MM.1S (cell line): ENCODE results near the gene SPEF2.

ENCODE experiments used
- DNase-seq: peaks from one replicate; pipeline ENCODE4 v3.0.0-alpha.2; 2015
- H2AFZ ChIP-seq: fragments of 300-600 bp; sonication (generic); 2 replicates; pipeline ENCODE4 v1.6.0; 2016; ENCODE audit warnings: antibody characterized with exemption, low read length
- H3F3A ChIP-seq: fragments of 300-600 bp; sonication (generic); 2 replicates; pipeline ENCODE4 v1.6.1; 2016; ENCODE audit warnings: mild to moderate bottlenecking, antibody characterized with exemption, low read length, moderate library complexity, mixed read lengths; ENCODE audit not compliant: insufficient read depth
- H3K27ac ChIP-seq: fragments of 300-600 bp; sonication (generic); 2 replicates; pipeline ENCODE4 v1.5.1; 2016; ENCODE audit warnings: mild to moderate bottlenecking, low read length
- H3K27me3 ChIP-seq: fragments of 300-600 bp; sonication (generic); replicated peaks from 2 replicates; pipeline ENCODE4 v1.6.0; 2016; ENCODE audit warnings: low read length; ENCODE audit not compliant: insufficient read depth
- H3K36me3 ChIP-seq: fragments of 300-600 bp; sonication (generic); replicated peaks from 2 replicates; pipeline ENCODE4 v1.6.1; 2016; ENCODE audit warnings: mild to moderate bottlenecking, low read length, mixed read lengths; ENCODE audit not compliant: insufficient read depth
- H3K4me1 ChIP-seq: fragments of 300-600 bp; sonication (generic); 2 replicates; pipeline ENCODE4 v1.6.1; 2016; ENCODE audit warnings: low read length, mixed read lengths
- H3K4me2 ChIP-seq: fragments of 300-600 bp; sonication (generic); 2 replicates; pipeline ENCODE4 v1.6.0; 2016; ENCODE audit warnings: low read depth, low read length
- H3K4me3 ChIP-seq: fragments of 300-600 bp; sonication (generic); 2 replicates; pipeline ENCODE4 v1.5.1; 2016; ENCODE audit warnings: low read length, mixed read lengths
- H3K79me2 ChIP-seq: fragments of 300-600 bp; sonication (generic); 2 replicates; pipeline ENCODE4 v1.6.1; 2016; ENCODE audit warnings: mixed run types, low read length, mixed read lengths
- H3K9ac ChIP-seq: fragments of 300-600 bp; sonication (generic); 2 replicates; pipeline ENCODE4 v1.6.1; 2016; ENCODE audit warnings: low read length, mixed read lengths
- H3K9me2 ChIP-seq: fragments of 300-600 bp; sonication (generic); replicated peaks from 2 replicates; pipeline ENCODE4 v1.6.1; 2016; ENCODE audit warnings: mild to moderate bottlenecking, low read length, mixed read lengths; ENCODE audit not compliant: insufficient read depth
- H3K9me3 ChIP-seq: fragments of 300-600 bp; sonication (generic); replicated peaks from 2 replicates; pipeline ENCODE4 v1.6.1; 2016; ENCODE audit warnings: mild to moderate bottlenecking, low read length, mixed read lengths; ENCODE audit not compliant: insufficient read depth
- H4K20me1 ChIP-seq: fragments of 300-600 bp; sonication (generic); 2 replicates; pipeline ENCODE4 v1.6.1; 2016; ENCODE audit warnings: mild to moderate bottlenecking, low read length, moderate library complexity, mixed read lengths; ENCODE audit not compliant: insufficient read depth
- EZH2 ChIP-seq: fragments of 300-600 bp; sonication (generic); optimal IDR thresholded peaks from 2 replicates; pipeline ENCODE3; 2017; ENCODE audit warnings: low read depth, mild to moderate bottlenecking, antibody characterized with exemption, low read length, mixed read lengths
- EZH2phosphoT487 ChIP-seq: fragments of 300-600 bp; sonication (generic); IDR thresholded peaks from 2 replicates; pipeline ENCODE4 v1.6.1; 2018; ENCODE audit warnings: antibody characterized with exemption, low read length
- TF ChIP-seq, protein P1 (sequence below): fragments of 300-600 bp; sonication (generic); IDR thresholded peaks from 2 replicates; pipeline ENCODE4 v1.5.1; 2016; ENCODE audit warnings: antibody characterized with exemption, low read length, mixed read lengths

The SPEF2 gene

DNA sequence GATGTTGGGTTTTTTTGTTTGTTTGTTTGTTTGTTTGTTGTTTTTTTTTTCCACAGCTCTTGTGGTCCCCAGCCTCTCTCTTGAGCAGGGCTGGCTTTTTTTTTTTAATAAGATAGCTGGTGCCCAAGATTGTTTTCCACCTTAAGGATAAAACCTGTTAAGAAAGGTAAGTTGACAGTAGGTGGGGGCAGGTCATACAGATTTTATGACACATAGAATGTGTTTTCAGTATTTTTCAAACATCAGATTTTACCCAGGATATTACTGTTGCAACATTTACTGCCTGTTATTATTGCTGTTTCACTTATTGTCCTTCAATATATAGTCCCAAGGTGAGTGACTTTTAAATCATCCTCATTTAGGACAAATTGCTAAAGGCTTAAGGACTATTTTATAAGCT lies 235.1 kb downstream of the SPEF2 start:
- H3K4me1 ChIP-seq = peaks cover 12% of the 10 kb centered on the region
- H3K36me3 ChIP-seq = no peaks in the 10 kb centered on the region
- no peaks in the 10 kb centered on the region for H3K9me2 ChIP-seq
- H3K9ac ChIP-seq = no peak overlapping the region
- no peak overlapping the region for H3K4me3 ChIP-seq
- TF ChIP-seq EZH2 (no peak), EZH2phosphoT487 (no peak)
- TF ChIP-seq, protein P1, sequence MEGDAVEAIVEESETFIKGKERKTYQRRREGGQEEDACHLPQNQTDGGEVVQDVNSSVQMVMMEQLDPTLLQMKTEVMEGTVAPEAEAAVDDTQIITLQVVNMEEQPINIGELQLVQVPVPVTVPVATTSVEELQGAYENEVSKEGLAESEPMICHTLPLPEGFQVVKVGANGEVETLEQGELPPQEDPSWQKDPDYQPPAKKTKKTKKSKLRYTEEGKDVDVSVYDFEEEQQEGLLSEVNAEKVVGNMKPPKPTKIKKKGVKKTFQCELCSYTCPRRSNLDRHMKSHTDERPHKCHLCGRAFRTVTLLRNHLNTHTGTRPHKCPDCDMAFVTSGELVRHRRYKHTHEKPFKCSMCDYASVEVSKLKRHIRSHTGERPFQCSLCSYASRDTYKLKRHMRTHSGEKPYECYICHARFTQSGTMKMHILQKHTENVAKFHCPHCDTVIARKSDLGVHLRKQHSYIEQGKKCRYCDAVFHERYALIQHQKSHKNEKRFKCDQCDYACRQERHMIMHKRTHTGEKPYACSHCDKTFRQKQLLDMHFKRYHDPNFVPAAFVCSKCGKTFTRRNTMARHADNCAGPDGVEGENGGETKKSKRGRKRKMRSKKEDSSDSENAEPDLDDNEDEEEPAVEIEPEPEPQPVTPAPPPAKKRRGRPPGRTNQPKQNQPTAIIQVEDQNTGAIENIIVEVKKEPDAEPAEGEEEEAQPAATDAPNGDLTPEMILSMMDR = no peak
- no peaks in the 10 kb centered on the region for H3K9me3 ChIP-seq
- no peaks in the 10 kb centered on the region for H4K20me1 ChIP-seq
- no peaks in the 10 kb centered on the region for H3K79me2 ChIP-seq
- H3F3A ChIP-seq = no peaks in the 10 kb centered on the region
- no peak overlapping the region for H3K27ac ChIP-seq
- DNase-seq = no peak
- H3K4me2 ChIP-seq = no peak overlapping the region
- H3K27me3 ChIP-seq = no peaks in the 10 kb centered on the region
- H2AFZ ChIP-seq = no peak overlapping the region

DNA sequence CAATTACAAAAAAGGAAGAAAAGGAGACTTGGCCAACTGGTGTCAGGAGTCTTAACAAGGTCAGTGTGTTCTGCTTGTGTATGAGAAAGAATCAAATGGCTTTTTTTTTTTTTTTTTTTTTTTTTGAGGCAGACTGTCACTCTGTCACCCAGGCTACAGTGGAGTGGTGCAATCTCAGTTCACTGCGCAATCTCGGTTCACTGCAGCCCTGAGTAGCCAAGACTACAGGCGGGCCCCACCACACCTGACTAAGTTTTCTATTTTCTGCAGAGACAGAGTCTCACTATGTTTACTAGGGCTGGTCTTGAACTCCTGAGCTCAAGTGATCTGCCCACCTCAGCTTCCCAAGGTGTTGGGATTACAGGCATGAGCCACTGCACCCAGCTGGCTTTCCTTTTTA lies 236.0 kb downstream of the SPEF2 start:
- H3K9me3 ChIP-seq = no peaks in the 10 kb centered on the region
- no peak overlapping the region for H2AFZ ChIP-seq
- no peak for TF ChIP-seq EZH2phosphoT487
- TF ChIP-seq, protein P1 = no peak
- no peak for TF ChIP-seq EZH2
- no peaks in the 10 kb centered on the region for H3K36me3 ChIP-seq
- H3K79me2 ChIP-seq = no peaks in the 10 kb centered on the region
- peaks cover 12% of the 10 kb centered on the region for H3K4me1 ChIP-seq
- H3K27me3 ChIP-seq = no peaks in the 10 kb centered on the region
- no peak overlapping the region for H3K27ac ChIP-seq
- H3F3A ChIP-seq = no peaks in the 10 kb centered on the region
- DNase-seq = no peak
- no peaks in the 10 kb centered on the region for H4K20me1 ChIP-seq
- no peaks in the 10 kb centered on the region for H3K9me2 ChIP-seq
- no peak overlapping the region for H3K4me2 ChIP-seq
- H3K4me3 ChIP-seq = no peak overlapping the region
- H3K9ac ChIP-seq = no peak overlapping the region

DNA sequence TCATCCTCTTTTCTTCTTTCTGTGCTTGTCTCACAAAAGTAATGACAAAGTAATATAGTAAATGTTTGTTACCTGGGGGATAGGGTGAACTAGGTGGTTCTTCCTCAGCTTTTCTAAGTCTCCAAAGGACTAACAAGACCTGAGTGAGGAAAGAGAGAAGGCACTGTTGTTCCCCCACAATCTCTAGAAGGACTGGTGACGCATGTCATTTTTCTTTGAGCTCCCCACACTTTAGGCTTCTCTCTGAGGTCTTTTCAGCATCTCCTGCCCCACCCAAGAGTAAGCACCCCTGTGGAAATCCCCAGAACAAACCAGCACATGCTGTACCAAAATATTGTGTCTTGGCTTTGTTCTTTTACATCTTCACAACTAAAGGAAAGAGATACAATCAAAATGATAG lies 236.6 kb downstream of the SPEF2 start:
- H3K9me2 ChIP-seq = no peaks in the 10 kb centered on the region
- H3K9me3 ChIP-seq = no peaks in the 10 kb centered on the region
- H3K79me2 ChIP-seq = no peaks in the 10 kb centered on the region
- no peaks in the 10 kb centered on the region for H3F3A ChIP-seq
- H3K4me2 ChIP-seq = no peak overlapping the region
- DNase-seq = no peak
- peaks cover 12% of the 10 kb centered on the region for H3K4me1 ChIP-seq
- no peak overlapping the region for H2AFZ ChIP-seq
- no peak for TF ChIP-seq EZH2
- TF ChIP-seq EZH2phosphoT487 = no peak
- TF ChIP-seq, protein P1 = no peak
- H3K9ac ChIP-seq = no peak overlapping the region
- H3K27ac ChIP-seq = no peak overlapping the region
- H3K4me3 ChIP-seq = no peak overlapping the region
- no peaks in the 10 kb centered on the region for H3K36me3 ChIP-seq
- H4K20me1 ChIP-seq = no peaks in the 10 kb centered on the region
- H3K27me3 ChIP-seq = no peaks in the 10 kb centered on the region
